SU-DHL-6 (cell line): ENCODE results near the gene MOCS3.

ENCODE experiments used
- CTCF ChIP-seq: fragments of 200-600 bp; sonication (generic); IDR thresholded peaks from one replicate; pipeline ENCODE4 v1.5.1; 2017; ENCODE audit warnings: antibody characterized with exemption, mild to moderate bottlenecking, low read length, moderate library complexity; ENCODE audit not compliant: insufficient read depth, poor library complexity, severe bottlenecking
- EZH2phosphoT487 ChIP-seq: fragments of 200-600 bp; sonication (generic), shearing (Covaris generic); conservative IDR thresholded peaks from 2 replicates; pipeline ENCODE4 v1.6.1; 2018; ENCODE audit warnings: mild to moderate bottlenecking, antibody characterized with exemption, low read length, moderate library complexity, mixed read lengths

- TF ChIP-seq CTCF: no peak
- TF ChIP-seq EZH2phosphoT487: no peak
Measured at GRCh38 chr20:51003753-51004152, 45.1 kb downstream of the MOCS3 start.
